LHCN-M2 (cell line): ENCODE measurements around the gene INPP5D. TPM values are rescaled to one million over a fixed set of nuclear protein-coding genes. Genes with fewer than 3 reads are reported as not detected.

ENCODE experiments used
- DNase-seq: peaks from one replicate; pipeline ENCODE4 v3.0.0-alpha.2; 2012; ENCODE audit warnings: low read depth
- total RNA-seq: library from RNA; depleted of rRNA; stranded (reverse); fragments of >200 nt; gene quantifications from 2 replicates; pipeline ENCODE4 v1.2.3, GENCODE V29; 2014

INPP5D gene
- total RNA-seq, 1 experiment from 2014 or later: 0.34 TPM

DNA sequence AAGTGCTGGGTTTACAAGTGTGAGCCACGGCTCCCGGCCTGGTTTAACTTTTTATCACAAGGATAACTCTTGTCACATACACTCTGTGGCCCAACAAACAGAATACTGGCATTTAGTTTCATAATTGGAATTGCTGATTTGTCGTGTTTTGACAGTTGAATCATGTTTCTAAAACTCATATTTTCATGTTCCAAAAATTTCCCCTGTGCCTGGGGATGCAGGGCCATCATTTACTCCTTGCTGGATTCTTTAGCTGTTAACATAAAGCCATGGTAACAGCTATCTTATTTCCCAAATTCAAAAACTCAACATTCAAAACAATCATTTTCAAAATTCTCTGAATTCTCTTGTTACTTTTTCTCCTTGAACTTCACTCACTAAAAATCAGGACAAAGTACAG, 174.9 kb downstream of the INPP5D start:
- DNase-seq: no peak

GRCh38 chr2:233235977-233236376, 175.8 kb downstream of the INPP5D start:
- no peak for DNase-seq

- DNase-seq: no peak
Observed at GRCh38 chr2:233236820-233237589, 176.9 kb downstream of the INPP5D start.

GRCh38 chr2:233240897-233241296, 180.8 kb downstream of the INPP5D start:
- DNase-seq: no peak

- no peak for DNase-seq
Observed at GRCh38 chr2:233241803-233242202, 181.7 kb downstream of the INPP5D start.

DNA sequence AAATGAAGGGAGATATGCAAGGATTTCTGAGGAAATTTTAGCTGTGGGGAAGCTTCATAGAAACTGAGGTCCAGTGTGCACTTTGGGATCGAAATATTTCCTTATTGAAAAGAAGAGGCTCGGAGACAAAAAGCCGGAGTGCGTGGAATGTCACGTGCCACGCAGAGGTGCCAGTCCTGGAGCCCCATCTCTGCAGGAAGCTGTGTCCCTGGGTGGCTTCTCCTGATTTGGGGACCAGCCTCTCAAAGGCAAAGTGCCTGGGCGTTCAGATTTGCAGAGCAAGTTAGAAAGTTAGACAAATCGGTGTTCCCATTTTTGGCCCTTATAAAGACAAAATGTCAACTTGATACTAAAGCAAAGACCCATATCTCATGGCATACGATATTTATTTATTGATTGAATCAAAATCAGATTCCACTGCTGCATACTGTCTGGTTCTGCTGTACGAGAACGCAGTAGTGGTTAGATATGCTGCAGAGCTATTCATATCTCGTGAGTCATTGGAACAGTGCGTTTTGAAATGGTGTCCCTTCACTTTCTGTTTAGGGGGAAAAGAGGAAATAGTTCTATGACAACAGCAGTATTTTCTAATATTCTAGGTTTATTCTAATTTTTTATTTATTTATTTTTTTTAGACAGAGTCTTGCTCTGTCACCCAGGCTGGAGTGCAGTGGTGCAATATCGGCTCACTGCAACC, 182.2 kb downstream of the INPP5D start:
- peak; percentile 29 for DNase-seq

GRCh38 chr2:233243348-233243747, 183.2 kb downstream of the INPP5D start:
- no peak for DNase-seq

DNA sequence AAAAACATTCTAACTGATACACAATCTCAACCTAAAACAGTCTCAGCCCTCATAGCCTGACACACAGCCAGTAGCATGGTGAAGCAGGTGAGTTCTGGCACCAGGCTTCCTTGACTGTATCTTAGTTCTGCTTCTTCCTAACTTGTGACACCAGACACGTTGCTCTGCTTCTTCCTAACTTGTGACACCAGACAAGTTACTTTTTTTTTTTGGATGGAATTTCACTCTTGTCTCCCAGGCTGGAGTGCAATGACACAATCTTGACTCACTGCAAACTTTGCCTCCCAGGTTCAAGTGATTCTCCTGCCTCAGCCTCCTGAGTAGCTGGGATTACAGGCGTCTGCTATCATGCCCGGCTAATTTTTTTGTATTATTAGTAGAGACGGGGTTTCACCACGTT, 184.7 kb downstream of the INPP5D start:
- DNase-seq: no peak

DNA sequence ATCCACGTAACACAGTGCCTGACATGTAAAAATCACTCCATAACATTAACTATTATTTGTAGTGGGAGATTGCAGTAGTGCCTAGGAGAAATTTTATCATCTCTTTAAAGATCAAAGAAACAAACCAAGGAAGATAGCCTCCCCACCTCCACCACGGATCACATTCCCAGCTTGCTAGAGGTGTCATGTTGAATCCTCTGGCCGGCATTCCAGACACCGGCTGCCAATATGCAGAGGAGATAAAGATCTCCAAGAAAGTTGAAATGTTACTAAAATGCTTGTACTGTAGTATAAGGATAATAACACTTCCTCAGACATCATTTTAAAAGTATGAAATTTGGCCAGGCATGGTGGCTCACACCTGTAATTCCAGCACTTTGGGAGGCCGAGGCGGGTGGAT, 185.3 kb downstream of the INPP5D start:
- DNase-seq: no peak

- DNase-seq: no peak
Observed at GRCh38 chr2:233247116-233247515, 187.0 kb downstream of the INPP5D start.

GRCh38 chr2:233247744-233248143, 187.6 kb downstream of the INPP5D start:
- DNase-seq: peak; percentile 18

GRCh38 chr2:233248999-233249398, 188.9 kb downstream of the INPP5D start:
- no peak for DNase-seq

- DNase-seq: no peak
Observed at GRCh38 chr2:233250568-233250967, 190.4 kb downstream of the INPP5D start.

- DNase-seq: no peak
Observed at GRCh38 chr2:233250985-233251305, 190.8 kb downstream of the INPP5D start.

DNA sequence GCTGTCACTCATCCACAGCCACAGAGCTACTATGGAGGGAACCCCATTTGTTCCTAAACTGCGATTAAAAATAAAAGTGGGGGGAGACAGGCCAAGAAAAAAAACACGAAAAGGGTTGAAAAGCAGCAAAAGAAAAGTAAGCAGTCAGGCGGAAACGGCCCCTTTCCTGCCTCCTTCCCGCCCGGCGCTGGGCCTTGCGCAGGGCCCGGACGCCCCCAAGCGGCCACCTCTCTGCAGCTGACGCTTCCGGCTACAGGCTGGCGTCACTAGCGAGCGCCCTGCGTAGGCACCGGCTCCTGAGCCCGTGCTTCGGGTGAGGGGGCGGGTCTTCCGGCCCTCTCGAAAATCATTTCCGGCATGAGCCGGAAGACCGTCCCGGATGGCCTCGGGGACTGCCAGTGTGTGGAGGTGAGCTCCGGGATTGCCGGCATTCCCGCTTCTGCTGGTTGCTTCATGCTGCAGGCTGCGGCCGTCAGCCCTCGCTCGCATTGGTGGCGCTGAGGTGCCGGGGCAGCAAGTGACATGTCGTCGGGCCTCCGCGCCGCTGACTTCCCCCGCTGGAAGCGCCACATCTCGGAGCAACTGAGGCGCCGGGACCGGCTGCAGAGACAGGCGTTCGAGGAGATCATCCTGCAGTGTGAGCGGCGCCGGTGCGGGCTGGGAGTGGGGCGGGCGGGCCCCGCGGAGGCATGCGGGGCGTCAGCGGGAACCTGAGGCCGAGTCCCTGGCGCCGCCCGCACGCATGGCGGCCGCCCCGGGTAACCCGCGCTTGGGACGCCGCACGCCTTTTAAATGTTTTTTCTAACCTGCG, 191.4 kb downstream of the INPP5D start, which contains the start of gene ATG16L1:
TSS of gene ATG16L1 (plus strand) at position 368 of the 811 bp plus-strand sequence. CDS start at position 523, 155 bp downstream.
- DNase-seq: peak; percentile 93

DNA sequence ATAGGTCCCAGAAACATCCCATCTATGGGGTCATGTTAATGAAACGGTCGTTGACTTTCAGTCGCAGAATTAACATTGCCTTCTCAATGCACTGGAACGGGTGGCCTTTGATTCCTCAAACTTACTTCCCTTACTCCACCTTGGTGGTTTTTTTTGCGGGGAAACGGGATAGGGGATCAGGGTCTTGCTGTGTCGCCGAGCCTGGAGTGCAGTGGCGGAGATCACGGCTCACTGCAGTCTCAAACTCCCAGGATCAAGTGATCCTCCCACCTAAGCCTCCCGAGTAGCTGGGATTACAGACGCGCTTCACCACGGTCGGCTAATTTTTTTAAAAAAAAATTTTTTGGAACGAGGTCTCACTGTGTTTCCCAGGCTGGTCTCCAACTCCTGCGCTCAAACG, 192.1 kb downstream of the INPP5D start:
- DNase-seq: no peak

- no peak for DNase-seq
Observed at GRCh38 chr2:233255151-233255550, 195.0 kb downstream of the INPP5D start.

- DNase-seq: no peak
Observed at GRCh38 chr2:233256048-233256447, 195.9 kb downstream of the INPP5D start.
